WTC11 (cell line): Measurements from ENCODE around the gene RND3. TPM values are rescaled to one million over a fixed set of nuclear protein-coding genes. Genes with fewer than 3 reads are reported as not detected.

Source experiments
- ATAC-seq: fragments of 200-7000 bp; cut with Tn5 transposase; 2 replicates; pipeline ENCODE4 v1.10.0; 2021; ENCODE audit warnings: mild to moderate bottlenecking, moderate library complexity
- CTCF ChIA-PET: fragments of 300-600 bp; sonication (Branson Sonifier 250); formaldehyde crosslinking; loops from one replicate; lab custom pipeline; 2021; ENCODE audit warnings: antibody characterized with exemption; lab: Charles Lee
- POLR2A ChIA-PET: fragments of 350-600 bp; sonication (Branson Sonifier 250); formaldehyde crosslinking; loops from one replicate; lab custom pipeline; 2021; ENCODE audit warnings: antibody characterized with exemption; lab: Charles Lee
- DNase-seq: peaks from one replicate; pipeline ENCODE4 v3.0.0; 2021; ENCODE audit warnings: low spot score
- H3K27ac Mint-ChIP-seq: 2 replicates; pipeline ENCODE4 v1.8.0; 2021; ENCODE audit warnings: mixed read lengths
- H3K27me3 Mint-ChIP-seq: 2 replicates; pipeline ENCODE4 v1.8.0; 2021; ENCODE audit warnings: low read depth, mild to moderate bottlenecking, moderate library complexity, mixed read lengths
- H3K36me3 Mint-ChIP-seq: 2 replicates; pipeline ENCODE4 v1.8.0; 2021; ENCODE audit warnings: mixed read lengths
- H3K4me1 Mint-ChIP-seq: 2 replicates; pipeline ENCODE4 v1.8.0; 2022; ENCODE audit warnings: mixed read lengths
- H3K4me3 Mint-ChIP-seq: 2 replicates; pipeline ENCODE4 v1.8.0; 2021; ENCODE audit warnings: mild to moderate bottlenecking, moderate library complexity, mixed read lengths
- H3K9me3 Mint-ChIP-seq: 2 replicates; pipeline ENCODE4 v1.8.0; 2021; ENCODE audit warnings: mixed read lengths
- ATF1 ChIP-seq: sonication (generic); formaldehyde crosslinking; IDR thresholded peaks from 2 replicates; pipeline ENCODE4 v1.8.1; 2023; ENCODE audit warnings: mild to moderate bottlenecking, moderate library complexity, missing genetic modification reagents
- CREM ChIP-seq: sonication (generic); formaldehyde crosslinking; IDR thresholded peaks from 2 replicates; pipeline ENCODE4 v1.8.1; 2022; ENCODE audit warnings: mild to moderate bottlenecking, missing genetic modification reagents, moderate library complexity
- ELF4 ChIP-seq: sonication (generic); formaldehyde crosslinking; IDR thresholded peaks from 2 replicates; pipeline ENCODE4 v1.8.1; 2022; ENCODE audit warnings: low read depth, mild to moderate bottlenecking, moderate library complexity, missing genetic modification reagents
- GABPB1 ChIP-seq: sonication (generic); formaldehyde crosslinking; IDR thresholded peaks from 2 replicates; pipeline ENCODE4 v1.8.1; 2023; ENCODE audit warnings: mild to moderate bottlenecking, missing genetic modification reagents
- GRHL2 ChIP-seq: fragments of 250-450 bp; sonication (Bioruptor Pico); IDR thresholded peaks from 2 replicates; pipeline ENCODE4 v1.8.0; 2022; ENCODE audit warnings: mild to moderate bottlenecking, moderate library complexity; ENCODE audit not compliant: insufficient replicate concordance, severe bottlenecking
- GTF2I ChIP-seq: fragments of 250-450 bp; sonication (Bioruptor Pico); conservative IDR thresholded peaks from 2 replicates; pipeline ENCODE4 v1.4.0; 2021; ENCODE audit warnings: mild to moderate bottlenecking
- HMGA2 ChIP-seq: fragments of 250-450 bp; sonication (Bioruptor Pico); IDR thresholded peaks from 2 replicates; pipeline ENCODE4 v1.4.0; 2021; ENCODE audit warnings: mild to moderate bottlenecking, moderate library complexity
- NFYB ChIP-seq: sonication (generic); formaldehyde crosslinking; conservative IDR thresholded peaks from 2 replicates; pipeline ENCODE4 v1.8.0; 2022; ENCODE audit warnings: low read depth, missing genetic modification reagents
- SMAD3 ChIP-seq: sonication (generic); formaldehyde crosslinking; IDR thresholded peaks from 2 replicates; pipeline ENCODE4 v1.8.0; 2022; ENCODE audit warnings: missing genetic modification reagents, mild to moderate bottlenecking, borderline replicate concordance
- SMAD4 ChIP-seq: sonication (generic); formaldehyde crosslinking; IDR thresholded peaks from 2 replicates; pipeline ENCODE4 v1.8.0; 2022; ENCODE audit warnings: mild to moderate bottlenecking, missing genetic modification reagents
- TEAD4 ChIP-seq: sonication (generic); formaldehyde crosslinking; IDR thresholded peaks from 2 replicates; pipeline ENCODE4 v1.8.0; 2022; ENCODE audit warnings: mild to moderate bottlenecking, missing genetic modification reagents
- ZNF219 ChIP-seq: sonication (generic); formaldehyde crosslinking; IDR thresholded peaks from 2 replicates; pipeline ENCODE4 v1.8.0; 2023; ENCODE audit warnings: missing genetic modification reagents, mild to moderate bottlenecking, borderline replicate concordance
- ZNF317 ChIP-seq: sonication (generic); formaldehyde crosslinking; IDR thresholded peaks from 2 replicates; pipeline ENCODE4 v1.8.1; 2023; ENCODE audit warnings: low read depth, mild to moderate bottlenecking, moderate library complexity, missing genetic modification reagents, borderline replicate concordance
- ZNF416 ChIP-seq: fragments of 250-450 bp; sonication (Bioruptor Pico); IDR thresholded peaks from 2 replicates; pipeline ENCODE4 v1.9.0; 2021; ENCODE audit warnings: mild to moderate bottlenecking, inconsistent platforms
- ZNF423 ChIP-seq: fragments of 250-450 bp; sonication (Bioruptor Pico); IDR thresholded peaks from 2 replicates; pipeline ENCODE4 v2.1.2; 2022; ENCODE audit warnings: mild to moderate bottlenecking, moderate library complexity
- total RNA-seq: library from RNA; stranded (reverse); gene quantifications from 3 replicates; pipeline ENCODE4 v1.2.3, GENCODE V29; 2021
- TF ChIP-seq, protein P1 (sequence below): sonication (generic); formaldehyde crosslinking; conservative IDR thresholded peaks from 2 replicates; pipeline ENCODE4 v1.8.1; 2022; ENCODE audit warnings: mild to moderate bottlenecking, missing genetic modification reagents
- TF ChIP-seq, protein P2 (sequence below): sonication (generic); formaldehyde crosslinking; IDR thresholded peaks from 2 replicates; pipeline ENCODE4 v1.8.0; 2023; ENCODE audit warnings: missing genetic modification reagents
- TF ChIP-seq, protein P3 (sequence below): fragments of 250-450 bp; sonication (Bioruptor Pico); IDR thresholded peaks from 2 replicates; pipeline ENCODE4 v1.9.0; 2021; ENCODE audit warnings: mild to moderate bottlenecking
- TF ChIP-seq, protein P4 (sequence below): fragments of 250-450 bp; sonication (Bioruptor Pico); IDR thresholded peaks from 2 replicates; pipeline ENCODE4 v1.8.0; 2021; ENCODE audit warnings: mild to moderate bottlenecking
- TF ChIP-seq, protein P5 (sequence below): sonication (generic); formaldehyde crosslinking; IDR thresholded peaks from 2 replicates; pipeline ENCODE4 v1.8.1; 2022; ENCODE audit warnings: mild to moderate bottlenecking, missing genetic modification reagents, moderate library complexity, borderline replicate concordance
- TF ChIP-seq, protein P6 (sequence below): sonication (generic); formaldehyde crosslinking; IDR thresholded peaks from 2 replicates; pipeline ENCODE4 v1.8.0; 2022; ENCODE audit warnings: mild to moderate bottlenecking, missing genetic modification reagents
- TF ChIP-seq, protein P7 (sequence below): sonication (generic); formaldehyde crosslinking; IDR thresholded peaks from 2 replicates; pipeline ENCODE4 v1.8.1; 2022; ENCODE audit warnings: low read depth, missing genetic modification reagents, borderline replicate concordance
- TF ChIP-seq, protein P8 (sequence below): sonication (generic); formaldehyde crosslinking; IDR thresholded peaks from 2 replicates; pipeline ENCODE4 v1.8.1; 2023; ENCODE audit warnings: mild to moderate bottlenecking, missing genetic modification reagents
- TF ChIP-seq, protein P9 (sequence below): fragments of 250-450 bp; sonication (Bioruptor Pico); conservative IDR thresholded peaks from 2 replicates; pipeline ENCODE4 v1.9.0; 2021; ENCODE audit warnings: mild to moderate bottlenecking

The RND3 gene
- total RNA-seq, 1 experiment from 2014 or later = 64.4 TPM

DNA sequence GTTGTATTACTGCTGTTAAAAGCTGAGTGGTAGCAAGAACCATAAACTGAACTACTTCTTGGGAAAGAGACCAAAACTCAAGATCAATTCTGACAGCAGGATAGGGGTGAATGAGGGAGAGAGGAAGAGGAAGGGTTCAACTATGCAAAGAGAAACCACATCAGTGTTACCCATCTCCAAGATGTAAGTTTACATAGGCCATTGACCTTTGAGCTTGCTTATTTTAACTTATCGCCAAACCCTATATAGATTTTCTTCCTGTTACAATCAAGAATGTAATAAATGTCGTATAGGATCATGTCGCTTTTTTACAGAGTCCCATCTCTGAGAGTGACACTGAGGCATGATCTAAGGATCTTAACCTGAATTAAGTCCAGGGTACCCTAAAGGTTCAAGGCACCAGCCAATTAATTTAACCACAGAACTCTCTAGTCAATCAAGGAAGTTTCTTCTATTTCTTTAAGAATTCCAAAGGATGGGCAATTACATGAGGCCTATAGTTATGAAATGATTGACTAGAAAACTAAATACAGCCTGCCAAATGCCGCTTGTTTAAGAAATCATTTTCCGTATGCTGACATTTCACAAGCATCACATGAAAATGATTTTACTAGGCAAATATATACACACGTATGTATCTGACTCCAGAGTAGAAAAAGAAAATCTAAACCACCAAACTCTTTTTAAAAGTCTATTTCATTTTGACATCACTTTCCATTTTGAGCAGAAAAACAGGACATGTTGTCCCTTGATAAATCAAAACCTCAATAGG lies 11.8 kb downstream of the RND3 start:
- ChIA-PET POLR2A (no interaction called here), CTCF (no interaction called here)
- Mint-ChIP-seq H3K27me3 (no peaks in the 10 kb centered on the region), H3K27ac (peak overlapping the region; percentile 85; the same call in 1 of the 2 replicates), H3K9me3 (no peaks in the 10 kb centered on the region), H3K4me1 (peaks cover 66% of the 10 kb centered on the region), H3K4me3 (no peak overlapping the region), H3K36me3 (peaks cover 62% of the 10 kb centered on the region)
- DNase-seq = no peak
- TF ChIP-seq ZNF219 (CRISPR knock-in tag) = no peak
- no peak for TF ChIP-seq ZNF423 (CRISPR knock-in tag)
- no peak for TF ChIP-seq SMAD4 (CRISPR knock-in tag)
- TF ChIP-seq, protein P1, sequence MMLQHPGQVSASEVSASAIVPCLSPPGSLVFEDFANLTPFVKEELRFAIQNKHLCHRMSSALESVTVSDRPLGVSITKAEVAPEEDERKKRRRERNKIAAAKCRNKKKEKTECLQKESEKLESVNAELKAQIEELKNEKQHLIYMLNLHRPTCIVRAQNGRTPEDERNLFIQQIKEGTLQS (CRISPR knock-in tag) = no peak
- TF ChIP-seq, protein P2, sequence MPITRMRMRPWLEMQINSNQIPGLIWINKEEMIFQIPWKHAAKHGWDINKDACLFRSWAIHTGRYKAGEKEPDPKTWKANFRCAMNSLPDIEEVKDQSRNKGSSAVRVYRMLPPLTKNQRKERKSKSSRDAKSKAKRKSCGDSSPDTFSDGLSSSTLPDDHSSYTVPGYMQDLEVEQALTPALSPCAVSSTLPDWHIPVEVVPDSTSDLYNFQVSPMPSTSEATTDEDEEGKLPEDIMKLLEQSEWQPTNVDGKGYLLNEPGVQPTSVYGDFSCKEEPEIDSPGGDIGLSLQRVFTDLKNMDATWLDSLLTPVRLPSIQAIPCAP (CRISPR knock-in tag) = no peak
- TF ChIP-seq, protein P3, sequence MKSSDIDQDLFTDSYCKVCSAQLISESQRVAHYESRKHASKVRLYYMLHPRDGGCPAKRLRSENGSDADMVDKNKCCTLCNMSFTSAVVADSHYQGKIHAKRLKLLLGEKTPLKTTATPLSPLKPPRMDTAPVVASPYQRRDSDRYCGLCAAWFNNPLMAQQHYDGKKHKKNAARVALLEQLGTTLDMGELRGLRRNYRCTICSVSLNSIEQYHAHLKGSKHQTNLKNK = no peak
- no peak for TF ChIP-seq ELF4
- TF ChIP-seq, protein P4, sequence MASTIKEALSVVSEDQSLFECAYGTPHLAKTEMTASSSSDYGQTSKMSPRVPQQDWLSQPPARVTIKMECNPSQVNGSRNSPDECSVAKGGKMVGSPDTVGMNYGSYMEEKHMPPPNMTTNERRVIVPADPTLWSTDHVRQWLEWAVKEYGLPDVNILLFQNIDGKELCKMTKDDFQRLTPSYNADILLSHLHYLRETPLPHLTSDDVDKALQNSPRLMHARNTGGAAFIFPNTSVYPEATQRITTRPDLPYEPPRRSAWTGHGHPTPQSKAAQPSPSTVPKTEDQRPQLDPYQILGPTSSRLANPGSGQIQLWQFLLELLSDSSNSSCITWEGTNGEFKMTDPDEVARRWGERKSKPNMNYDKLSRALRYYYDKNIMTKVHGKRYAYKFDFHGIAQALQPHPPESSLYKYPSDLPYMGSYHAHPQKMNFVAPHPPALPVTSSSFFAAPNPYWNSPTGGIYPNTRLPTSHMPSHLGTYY = no peak
- TF ChIP-seq, protein P5, sequence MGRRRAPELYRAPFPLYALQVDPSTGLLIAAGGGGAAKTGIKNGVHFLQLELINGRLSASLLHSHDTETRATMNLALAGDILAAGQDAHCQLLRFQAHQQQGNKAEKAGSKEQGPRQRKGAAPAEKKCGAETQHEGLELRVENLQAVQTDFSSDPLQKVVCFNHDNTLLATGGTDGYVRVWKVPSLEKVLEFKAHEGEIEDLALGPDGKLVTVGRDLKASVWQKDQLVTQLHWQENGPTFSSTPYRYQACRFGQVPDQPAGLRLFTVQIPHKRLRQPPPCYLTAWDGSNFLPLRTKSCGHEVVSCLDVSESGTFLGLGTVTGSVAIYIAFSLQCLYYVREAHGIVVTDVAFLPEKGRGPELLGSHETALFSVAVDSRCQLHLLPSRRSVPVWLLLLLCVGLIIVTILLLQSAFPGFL (CRISPR knock-in tag) = no peak
- TF ChIP-seq, protein P6, sequence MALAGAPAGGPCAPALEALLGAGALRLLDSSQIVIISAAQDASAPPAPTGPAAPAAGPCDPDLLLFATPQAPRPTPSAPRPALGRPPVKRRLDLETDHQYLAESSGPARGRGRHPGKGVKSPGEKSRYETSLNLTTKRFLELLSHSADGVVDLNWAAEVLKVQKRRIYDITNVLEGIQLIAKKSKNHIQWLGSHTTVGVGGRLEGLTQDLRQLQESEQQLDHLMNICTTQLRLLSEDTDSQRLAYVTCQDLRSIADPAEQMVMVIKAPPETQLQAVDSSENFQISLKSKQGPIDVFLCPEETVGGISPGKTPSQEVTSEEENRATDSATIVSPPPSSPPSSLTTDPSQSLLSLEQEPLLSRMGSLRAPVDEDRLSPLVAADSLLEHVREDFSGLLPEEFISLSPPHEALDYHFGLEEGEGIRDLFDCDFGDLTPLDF = no peak
- TF ChIP-seq ATF1 (CRISPR knock-in tag) = no peak
- TF ChIP-seq, protein P7, sequence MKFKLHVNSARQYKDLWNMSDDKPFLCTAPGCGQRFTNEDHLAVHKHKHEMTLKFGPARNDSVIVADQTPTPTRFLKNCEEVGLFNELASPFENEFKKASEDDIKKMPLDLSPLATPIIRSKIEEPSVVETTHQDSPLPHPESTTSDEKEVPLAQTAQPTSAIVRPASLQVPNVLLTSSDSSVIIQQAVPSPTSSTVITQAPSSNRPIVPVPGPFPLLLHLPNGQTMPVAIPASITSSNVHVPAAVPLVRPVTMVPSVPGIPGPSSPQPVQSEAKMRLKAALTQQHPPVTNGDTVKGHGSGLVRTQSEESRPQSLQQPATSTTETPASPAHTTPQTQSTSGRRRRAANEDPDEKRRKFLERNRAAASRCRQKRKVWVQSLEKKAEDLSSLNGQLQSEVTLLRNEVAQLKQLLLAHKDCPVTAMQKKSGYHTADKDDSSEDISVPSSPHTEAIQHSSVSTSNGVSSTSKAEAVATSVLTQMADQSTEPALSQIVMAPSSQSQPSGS = no peak
- TF ChIP-seq HMGA2 = no peak
- no peak for TF ChIP-seq CREM
- no peak for TF ChIP-seq ZNF416 (CRISPR knock-in tag)
- ATAC-seq = no peak

DNA sequence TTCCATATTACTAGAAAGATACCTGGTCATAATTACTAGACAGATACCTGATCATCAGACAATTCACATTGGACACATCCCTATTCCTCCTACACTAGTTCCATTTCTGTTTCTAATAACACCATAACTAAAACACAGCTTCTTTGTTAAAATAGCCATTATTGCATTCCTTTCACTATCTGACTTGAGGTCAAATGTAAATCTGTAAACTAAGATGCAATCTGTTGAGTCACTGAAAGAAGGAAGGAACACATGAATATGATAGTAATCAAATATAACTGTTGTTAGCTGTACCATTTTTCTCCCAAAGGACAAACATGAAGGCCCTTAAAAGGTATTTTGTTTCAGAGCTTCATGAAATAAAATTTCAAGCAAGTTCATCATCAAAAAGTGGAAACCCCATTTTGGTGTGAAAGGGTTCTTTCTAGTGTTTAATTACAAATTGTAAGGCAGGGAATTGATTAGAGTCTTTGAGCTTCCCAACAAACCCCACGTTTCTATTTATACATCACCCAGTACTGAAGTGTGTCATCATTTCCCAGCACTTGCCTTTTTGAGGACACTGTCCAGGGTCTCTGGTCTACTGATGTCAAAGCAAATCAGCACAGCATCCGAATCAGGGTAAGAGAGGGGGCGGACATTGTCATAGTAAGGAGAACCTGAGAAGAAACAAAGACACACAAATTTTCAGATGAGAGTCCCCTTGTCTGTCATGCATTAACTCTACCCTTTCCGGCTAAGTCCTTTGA lies 13.0 kb downstream of the RND3 start:
- Mint-ChIP-seq H3K9me3 (no peaks in the 10 kb centered on the region), H3K27ac (peak overlapping the region; percentile 14), H3K36me3 (peaks cover 67% of the 10 kb centered on the region), H3K4me3 (no peak overlapping the region), H3K27me3 (no peaks in the 10 kb centered on the region), H3K4me1 (peaks cover 58% of the 10 kb centered on the region)
- ChIA-PET POLR2A (no interaction called here), CTCF (no interaction called here)
- ATAC-seq (no peak), DNase-seq (no peak)
- TF ChIP-seq GTF2I (CRISPR knock-in tag) (no peak), TEAD4 (CRISPR knock-in tag) (no peak), ZNF317 (CRISPR knock-in tag) (no peak), NFYB (no peak), GABPB1 (CRISPR knock-in tag) (no peak), SMAD3 (CRISPR knock-in tag) (no peak), GRHL2 (CRISPR knock-in tag) (no peak)
- TF ChIP-seq, protein P8, sequence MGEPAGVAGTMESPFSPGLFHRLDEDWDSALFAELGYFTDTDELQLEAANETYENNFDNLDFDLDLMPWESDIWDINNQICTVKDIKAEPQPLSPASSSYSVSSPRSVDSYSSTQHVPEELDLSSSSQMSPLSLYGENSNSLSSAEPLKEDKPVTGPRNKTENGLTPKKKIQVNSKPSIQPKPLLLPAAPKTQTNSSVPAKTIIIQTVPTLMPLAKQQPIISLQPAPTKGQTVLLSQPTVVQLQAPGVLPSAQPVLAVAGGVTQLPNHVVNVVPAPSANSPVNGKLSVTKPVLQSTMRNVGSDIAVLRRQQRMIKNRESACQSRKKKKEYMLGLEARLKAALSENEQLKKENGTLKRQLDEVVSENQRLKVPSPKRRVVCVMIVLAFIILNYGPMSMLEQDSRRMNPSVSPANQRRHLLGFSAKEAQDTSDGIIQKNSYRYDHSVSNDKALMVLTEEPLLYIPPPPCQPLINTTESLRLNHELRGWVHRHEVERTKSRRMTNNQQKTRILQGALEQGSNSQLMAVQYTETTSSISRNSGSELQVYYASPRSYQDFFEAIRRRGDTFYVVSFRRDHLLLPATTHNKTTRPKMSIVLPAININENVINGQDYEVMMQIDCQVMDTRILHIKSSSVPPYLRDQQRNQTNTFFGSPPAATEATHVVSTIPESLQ = no peak
- TF ChIP-seq, protein P9, sequence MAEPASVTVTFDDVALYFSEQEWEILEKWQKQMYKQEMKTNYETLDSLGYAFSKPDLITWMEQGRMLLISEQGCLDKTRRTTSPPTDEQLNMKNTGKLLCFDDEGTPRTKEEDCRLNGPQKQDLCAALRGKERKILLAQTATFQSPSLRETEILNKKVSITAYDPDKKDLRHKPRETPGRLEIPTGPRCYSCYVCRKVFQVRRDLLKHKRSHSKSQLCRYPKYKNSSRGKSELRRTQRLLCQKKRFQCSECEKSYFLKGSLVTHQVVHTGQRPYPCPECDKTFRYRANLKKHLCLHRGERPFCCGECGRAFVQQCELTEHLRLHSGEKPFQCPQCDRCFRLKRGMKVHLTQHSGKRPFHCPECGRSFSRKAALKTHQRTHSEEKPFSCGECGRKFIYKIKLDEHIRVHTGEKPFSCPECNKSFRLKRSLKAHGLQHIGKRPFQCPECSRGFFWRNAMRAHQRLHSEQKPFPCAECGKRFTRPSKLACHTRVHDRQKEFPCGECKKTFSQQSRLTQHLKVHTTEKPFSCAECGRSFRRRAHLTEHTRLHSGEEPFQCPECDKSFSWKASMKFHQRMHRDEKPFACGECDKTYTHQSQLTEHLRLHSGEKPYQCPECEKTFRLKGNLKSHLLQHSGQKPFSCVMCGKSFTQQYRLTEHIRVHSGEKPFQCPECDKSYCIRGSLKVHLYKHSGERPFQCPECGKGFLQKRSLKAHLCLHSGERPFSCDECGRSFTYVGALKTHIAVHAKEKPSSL (CRISPR knock-in tag) = no peak
